Activated T-cell treated with anti-CD3 and anti-CD28 coated beads for 48 hours (primary cell): ENCODE results near the gene AK8.

ENCODE experiments used
- DNase-seq: peaks from one replicate; pipeline ENCODE4 v3.0.0-alpha.2; 2020; ENCODE audit warnings: low read depth

Gene AK8

DNA sequence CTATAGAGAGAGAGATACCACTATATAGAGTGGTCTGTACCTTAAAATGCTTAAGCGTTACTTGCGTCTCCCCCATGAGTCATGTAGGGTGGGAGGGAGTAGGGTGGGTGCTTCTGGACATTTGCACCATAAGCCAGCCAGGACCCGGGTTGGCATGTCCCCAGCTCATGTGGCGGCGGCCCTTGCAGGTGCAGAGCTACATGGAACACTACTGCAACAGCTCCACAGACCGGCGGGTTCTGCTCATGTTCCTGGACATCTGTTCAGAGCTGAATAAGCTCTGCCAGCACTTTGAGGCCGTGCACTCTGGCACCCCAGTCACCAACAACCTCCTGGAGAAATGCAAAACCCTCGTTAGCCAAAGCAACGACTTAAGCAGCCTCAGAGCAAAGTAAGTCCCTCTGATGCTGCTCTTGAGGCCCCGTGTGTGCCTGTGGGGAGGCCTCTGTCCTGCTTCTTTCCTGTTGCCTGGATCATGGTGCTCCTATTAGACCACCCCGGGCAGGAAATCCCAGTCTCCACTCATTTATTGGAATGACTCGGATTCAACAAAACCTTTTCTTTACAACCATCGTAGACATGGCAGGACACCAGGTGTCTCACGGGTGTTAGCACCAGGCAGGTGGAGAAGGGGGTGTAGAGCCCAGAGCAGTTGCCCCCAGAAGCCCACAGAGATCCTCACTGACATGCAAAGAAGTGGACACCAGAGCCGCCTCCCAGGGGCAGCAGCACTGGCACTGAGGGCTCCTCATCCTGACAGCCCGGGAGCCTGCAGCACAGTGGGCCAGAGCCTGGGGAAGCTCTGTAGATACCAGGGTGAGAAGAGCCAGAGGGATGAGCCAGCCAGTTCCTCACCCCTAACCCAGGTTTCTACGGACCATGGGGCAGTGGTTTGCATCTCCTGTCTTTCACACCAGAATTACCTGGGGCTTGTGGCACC lies 9.4 kb upstream of the AK8 start:
- DNase-seq, result no peak

DNA sequence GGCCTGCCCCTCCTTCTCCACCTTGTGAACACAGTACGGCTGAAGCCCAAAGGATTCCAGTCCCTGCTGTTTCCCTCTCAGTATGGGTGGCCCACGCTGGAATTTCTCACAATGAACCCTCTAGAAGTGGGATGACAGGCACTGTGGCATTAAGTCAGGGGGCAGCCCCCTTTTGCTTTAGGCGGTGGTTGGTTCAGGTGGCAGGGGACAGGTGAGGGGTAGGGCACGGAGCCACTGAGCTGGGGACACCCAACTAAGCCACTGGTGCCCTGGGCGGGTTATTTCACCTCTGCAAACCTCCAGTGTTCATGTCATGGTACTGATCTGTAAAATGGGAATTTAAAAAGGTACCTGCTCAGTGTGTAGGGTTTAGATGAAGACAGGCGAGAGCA lies 8.2 kb upstream of the AK8 start:
- DNase-seq, result no peak

DNA sequence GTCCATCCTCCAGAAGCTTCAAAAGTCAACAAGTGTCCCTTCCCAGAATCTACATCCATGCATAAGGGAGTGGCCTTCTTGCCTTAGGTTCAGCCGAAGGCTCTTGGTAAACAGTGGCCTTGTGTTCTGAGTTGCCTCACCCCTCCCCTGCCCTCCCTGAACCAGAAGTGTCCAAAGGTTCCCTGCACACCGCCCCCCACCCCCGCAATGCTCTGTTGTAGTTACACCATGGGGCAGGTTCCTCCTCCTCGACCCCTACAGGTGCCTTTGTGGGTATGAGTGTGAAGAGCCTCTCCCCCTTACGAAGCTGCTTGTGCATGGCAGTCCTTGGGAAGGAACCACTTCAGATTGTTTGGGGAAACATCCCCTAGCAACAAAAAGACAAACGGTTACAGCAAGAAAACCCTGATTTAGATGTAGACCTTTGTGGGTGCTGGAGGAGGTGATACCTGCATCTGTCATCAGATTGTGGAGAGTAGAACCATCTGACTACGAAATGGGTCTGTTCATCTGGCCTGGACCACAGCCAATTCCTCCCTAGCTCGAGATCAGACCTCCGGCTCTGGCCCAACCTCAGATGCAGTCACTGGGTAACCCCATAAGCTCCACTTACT lies 7.7 kb upstream of the AK8 start:
- no peak for DNase-seq

DNA sequence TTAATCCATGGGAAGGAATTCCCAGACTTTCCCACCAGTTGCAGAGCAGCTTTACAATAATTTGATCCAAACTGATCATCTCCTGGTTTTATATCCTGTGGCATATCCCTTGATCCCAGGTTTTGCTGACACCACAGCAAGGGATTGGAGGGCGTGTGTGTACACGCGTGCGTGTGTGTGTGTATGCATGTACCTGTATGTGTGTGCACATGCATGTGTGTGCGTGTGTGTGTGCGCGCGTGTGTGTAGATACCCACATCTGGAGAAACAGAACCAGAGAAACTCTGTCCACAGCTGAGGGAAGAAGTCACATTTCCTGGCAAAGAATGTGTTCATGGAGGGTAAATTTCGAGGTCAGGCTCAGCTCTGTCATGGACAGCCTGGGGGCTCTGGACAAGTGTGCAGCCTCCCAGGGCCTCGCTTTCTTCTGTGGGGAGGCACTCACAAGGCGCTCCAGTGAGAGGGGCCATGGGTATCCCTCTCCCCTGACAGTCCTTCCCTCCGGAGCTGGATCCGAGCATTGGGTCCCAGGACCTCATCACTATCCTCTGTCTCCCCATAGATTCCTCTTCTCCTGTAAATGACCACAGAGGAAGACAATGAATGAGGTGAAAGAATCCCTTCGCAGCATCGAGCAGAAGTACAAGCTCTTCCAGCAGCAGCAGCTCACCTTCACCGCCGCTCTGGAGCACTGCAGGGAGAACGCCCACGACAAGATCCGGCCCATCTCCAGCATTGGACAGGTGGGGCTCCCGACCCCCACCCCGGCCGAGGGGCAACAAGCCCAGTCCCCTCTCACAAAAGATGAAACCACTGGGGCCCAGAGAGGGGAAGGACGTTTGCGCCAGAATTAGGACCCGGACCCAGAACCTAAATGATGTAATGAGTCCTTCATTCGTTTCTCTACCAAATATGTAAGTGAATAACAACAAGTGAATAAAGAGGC lies 5.5 kb upstream of the AK8 start:
- no peak for DNase-seq

DNA sequence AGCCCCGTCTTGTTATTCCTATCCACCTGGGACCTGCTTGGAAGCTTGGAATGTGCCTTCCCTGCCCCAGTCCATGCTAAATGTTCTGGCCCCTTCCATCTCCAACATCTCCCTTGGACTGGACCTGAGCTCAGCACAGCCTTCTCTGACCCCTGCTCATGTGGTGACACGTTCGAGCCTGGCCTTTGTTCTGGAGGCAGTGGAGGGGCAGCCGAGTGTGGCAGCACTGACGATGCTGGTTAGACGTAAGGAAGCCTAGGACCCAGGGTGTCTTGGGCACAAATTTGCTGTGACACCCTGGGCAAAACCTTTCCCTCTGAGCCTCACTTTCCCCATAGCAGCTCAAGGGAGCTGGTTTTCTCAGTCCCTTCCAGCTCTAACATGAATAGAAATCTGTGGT lies 4.5 kb upstream of the AK8 start:
- no peak for DNase-seq

DNA sequence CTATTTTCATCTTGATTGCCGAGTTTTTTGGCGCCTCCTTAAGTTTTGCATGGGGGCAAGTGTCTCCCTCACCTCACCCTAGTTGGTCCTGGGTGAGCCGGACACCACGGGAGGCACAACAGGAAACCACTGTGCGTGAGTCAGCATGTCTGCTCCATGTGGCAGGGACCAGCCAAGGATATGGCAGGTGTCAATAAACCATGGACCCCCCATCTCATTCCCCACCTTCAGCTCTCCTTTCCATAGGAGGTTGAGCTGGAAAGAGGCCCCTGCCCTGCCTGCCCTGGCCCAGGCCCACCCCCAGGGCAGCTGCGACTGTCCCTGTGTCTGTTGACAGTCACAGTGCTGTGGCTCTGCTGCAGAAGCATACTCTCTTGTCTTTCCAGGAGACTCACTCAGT lies 3.7 kb upstream of the AK8 start:
- no peak for DNase-seq

DNA sequence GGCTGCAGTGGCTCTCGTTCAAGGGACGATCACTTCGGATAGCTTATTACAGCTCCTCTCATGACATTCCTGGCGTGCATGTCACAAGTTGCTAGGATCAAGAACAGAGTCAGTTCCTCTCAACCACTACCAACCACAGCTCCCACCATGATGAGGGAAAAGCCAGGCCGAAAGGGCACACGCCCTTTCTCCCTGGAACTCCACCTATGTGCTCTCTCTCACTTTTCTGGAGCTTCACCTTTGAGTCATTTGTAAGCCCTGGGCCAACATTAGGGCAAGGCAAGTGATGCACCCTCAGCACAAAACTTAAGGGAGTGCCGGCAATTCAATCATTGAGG lies 2.2 kb upstream of the AK8 start:
- no peak for DNase-seq

DNA sequence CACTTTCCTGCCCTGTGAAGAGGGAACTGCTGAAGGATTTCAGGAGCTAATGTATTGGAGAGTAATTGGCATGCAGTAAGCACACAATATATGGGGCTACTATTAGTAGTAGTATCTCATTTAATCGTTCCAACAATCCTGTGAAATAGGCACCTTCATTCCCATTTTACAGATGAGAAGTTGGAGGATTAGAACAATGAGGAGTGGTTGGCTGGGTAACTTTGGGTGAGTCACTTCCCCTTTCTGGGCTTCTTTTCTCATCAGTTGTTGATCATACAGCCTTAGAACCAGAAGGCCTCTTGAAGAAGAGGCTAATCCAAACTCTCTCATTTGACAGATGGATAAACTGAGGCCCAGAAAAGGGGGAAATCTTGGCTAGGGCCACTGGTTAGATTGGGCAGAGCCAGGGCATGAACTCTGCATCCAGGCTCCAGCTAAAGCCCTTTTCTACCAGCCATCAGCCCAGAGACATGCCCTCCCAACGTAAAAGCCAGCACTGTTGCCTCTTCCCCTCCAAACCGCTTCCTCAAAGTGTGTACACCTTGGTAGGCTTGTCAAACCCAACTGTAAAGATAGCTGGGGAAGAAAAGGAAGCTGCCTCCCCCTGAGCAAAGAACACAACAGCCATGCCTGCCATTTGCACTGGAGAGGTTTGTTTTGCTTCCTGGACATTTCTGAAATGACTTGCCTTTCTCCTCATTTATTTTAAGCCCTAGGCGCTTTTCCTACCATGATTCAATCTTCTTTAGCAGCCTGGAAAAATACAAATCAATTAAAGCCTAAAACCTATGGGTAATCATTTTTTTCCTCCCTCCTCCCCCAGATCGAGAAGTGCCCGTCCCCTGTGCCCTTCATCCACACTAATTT lies 1.6 kb upstream of the AK8 start:
- DNase-seq, result no peak

DNA sequence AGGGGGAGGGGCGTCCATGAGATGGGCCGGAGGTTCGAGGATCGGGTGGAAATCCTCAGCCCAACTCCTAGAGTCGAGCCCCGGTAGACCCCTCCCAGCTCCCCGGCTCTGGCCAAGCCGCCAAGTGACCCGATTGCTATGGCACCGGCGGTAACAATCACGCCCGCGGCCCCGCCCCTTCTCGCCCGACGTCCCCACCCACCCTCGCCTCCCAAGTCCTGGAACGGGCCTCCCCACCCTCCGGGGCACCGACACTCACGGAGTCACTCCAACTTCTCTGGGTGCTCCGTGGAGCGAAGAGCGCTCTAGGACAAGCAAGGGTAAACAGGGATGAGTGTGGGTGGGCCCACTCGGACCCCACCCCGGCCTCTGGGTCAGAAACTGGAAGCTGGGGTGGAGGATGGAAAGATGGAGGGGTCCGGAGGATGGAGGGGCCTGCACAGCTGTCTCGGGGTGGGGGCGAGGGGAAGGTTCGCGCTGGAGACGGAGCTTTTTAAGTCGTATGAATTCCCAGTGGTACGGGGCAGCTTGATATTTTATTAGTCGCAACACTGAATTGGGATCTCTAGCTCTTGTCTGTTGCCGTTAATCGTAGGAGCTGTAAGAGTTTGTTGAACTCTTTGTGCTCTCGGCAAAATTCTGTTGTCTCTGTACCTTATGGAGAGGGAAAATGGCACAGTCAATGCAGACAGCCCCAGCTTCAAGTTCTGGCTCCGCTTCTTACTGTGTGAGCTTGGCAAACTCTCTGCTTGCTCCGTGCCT lies 792 bp upstream of the AK8 start, which contains the start of gene SPACA9:
TSS of gene SPACA9 (plus strand) at position 204 of the 762 bp plus-strand sequence. CDS start 5,050 bp downstream, outside the sequence.
- DNase-seq, result peak; percentile 20

DNA sequence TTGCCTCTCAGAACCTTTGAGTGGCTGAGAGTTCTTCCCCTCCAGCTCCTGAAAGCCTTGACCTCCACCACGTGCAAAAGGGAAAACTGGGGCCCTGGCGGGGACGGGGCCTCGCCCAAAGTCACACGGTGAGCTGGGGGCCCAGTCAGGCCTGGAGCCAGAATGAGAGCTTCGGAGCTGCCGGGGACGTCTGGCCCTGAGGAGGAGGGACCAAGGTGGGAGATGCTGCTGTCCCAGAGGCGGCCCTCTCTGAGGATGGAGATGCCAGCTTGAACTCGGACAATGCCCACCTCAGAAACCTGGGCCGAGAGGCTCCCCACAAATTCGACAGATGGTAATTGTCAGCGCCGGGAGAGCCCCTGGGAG lies 643 bp downstream of the AK8 start:
- no peak for DNase-seq

DNA sequence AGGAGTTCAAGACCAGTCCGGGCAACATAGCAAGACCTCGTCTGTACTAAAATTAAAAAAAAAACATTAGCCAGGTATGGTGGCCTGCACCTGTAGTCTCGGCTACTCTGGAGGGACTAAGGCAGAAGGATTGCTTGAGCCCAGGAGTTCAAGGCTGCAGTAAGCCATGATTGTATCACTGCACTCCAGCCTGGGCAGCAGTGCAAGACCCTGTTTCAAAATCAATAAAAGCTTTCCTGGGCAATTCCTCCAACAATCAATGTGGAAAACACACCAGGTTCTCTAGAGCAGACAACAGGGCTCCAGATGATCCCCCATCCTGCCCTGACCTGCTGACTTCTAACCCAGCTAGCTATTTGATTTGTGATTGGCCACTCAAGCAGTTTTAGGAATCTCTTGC lies 1.2 kb downstream of the AK8 start:
- DNase-seq, result no peak

DNA sequence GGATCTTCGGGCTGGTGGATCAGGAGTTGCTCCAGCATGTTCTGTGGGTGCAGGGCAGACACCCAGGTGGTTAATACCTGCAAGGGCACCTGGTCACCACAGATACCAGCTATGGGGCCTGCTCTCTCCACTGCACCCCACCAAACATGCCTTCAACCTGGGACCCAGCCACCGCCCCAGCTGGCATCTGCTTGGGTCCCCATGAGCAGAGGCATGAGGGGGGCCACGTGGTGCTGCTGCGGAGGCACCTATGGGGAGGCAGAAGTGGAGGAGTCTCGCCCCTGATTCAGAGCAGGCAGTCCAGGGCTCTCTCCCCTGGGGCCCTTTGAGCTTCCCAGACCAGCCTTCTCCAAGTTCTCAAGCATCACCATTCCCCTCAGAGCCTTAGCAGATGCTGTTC lies 2.9 kb downstream of the AK8 start:
- DNase-seq, result no peak

DNA sequence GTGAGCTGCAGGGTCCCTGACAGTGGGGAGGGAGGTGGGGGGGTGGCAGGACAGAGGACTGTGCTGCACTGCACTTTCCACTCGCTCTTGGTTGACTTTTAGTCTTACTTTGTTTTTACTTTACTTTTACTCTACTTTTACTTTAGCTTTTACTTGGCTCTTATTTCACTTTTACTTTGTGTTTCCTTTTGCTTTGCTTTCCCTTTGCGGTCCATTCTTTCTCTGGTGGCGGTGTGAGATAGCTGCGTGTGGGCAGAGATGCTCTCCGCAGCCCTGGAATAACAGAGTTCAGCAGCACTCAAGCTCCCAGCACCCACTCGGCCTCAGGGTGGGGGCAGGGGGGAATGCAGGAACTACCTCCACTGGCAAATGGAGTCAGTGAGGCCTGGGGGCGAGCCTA lies 4.7 kb downstream of the AK8 start:
- DNase-seq, result no peak

DNA sequence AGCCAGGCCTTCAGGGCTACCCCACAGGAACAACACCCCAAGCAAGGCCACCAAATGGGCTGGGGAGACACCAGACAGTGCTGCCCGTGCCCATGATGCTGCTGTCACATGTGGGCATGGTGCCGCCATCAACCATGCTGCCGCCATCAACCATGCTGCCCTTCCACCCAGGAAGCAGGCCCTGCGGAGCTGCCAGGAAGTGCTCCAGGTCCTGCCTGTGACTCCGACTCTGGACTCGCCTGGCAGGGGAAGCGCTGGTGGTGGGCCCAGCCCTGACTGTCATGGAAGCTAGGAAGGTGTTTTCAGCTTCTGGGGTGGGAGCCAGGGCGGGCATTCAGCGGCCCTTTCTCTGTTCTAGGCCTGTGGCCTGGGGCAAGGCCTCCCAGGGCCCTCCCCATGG lies 8.8 kb downstream of the AK8 start:
- no peak for DNase-seq

DNA sequence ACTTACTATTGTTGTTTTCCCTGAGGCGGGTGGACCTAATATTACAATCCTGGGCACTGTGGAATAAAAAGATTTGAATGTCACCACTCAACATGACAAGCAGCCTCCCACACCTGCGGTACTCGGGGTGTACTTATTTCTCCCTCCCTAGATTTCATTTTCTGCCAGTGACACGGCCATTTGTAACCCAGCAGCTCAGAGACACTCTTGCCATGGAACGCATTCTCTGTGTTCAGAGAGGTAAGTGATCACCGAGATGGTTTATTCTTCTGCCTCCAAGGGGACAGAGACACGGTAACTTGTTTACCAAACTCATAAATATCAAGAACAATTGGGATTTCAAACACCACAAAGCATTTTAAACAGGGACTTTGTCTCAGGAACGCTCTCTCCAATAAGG lies 11.2 kb downstream of the AK8 start:
- no peak for DNase-seq

DNA sequence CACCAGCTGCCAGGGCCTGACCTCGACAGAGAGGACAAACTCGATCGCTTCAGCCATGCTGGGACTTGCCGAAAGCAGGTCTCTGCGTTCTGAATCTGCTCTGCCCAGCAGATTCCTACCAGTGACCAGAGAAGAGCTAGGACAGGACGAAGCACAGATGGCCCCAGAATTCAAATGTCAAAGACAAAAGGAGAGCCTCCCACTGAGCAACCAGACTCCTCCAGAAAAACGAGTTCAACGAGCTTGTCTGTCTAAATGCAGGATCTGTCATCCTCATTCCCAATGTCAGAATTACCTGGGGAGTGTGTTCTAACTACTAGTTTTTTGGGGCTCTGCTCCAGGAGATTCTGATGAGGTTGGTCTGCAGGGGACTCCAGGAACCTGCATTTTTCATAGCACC lies 13.4 kb downstream of the AK8 start:
- DNase-seq, result no peak

DNA sequence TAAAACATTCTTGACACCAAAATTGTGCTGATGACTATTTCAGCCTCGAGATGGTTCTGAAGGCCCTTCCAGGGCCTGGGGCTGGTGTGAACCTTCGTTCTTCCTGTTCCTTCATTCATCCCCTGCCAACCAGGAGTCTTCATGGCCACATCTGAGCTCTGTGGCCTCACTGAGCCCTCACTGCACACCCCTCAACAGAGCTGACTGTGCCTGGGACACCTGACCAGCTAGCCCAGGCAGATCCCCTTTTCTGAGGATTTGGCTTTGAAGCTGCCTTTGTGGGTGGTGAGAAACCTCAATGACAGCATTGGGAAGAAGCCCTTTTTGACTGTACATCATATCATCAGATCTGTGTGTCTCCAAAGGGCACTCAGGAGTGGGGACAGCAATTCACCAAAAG lies 13.8 kb downstream of the AK8 start:
- DNase-seq, result no peak

DNA sequence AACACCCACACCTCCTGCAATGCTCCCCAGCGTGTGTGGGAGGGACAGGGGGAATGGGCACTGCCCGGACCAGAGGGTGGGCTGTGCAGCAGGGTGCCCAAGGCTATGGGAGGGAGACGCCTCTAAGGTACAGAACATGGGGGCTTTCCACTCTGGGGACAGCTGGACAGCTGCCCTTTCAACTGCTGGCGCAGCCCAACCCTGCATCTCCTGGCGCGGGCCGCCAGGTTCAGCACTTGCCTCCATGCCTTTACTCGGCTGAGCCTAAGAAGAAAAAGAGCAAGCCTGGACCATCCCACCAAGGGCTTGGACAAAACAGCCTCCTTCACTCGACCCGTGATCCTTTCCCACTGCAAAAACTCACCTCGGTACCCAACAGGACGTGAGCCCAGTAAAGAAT lies 15.0 kb downstream of the AK8 start:
- no peak for DNase-seq

DNA sequence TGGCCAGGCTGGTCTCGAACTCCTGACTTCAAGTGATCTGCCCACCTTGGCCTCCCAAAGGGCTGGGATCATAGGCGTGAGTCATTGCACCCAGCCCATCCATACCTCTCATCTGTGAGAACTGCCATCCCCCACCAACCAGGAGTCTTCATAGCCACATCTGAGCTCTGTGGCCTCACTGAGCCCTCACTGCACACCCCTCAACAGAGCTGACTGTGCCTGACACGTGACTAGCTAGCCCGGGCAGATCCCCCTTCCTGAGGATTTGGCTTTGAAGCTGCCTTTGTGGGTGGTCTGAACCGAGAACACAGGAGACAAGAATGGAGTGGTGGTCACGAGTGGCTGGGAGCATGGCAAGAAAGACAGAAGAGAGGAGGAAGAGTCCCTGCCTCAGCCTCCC lies 15.6 kb downstream of the AK8 start:
- DNase-seq, result no peak

DNA sequence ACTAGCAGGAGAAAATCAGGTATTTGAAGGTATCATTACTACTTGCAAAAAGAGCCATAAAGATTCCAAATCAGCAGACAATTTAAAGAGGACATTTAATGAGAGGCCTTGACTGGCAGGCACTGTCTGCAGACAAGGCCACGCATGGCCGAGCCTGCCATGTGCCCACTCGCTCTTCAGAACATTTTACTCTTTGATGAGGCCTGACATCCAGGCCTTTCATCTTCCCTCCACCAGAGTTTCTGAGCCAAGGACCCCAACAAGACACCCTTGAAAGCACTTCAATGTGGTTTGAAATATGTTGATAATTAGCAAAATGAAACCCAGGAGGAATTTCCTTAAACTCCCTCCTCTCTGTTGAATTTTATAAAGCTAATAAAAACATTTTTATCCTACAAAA lies 16.4 kb downstream of the AK8 start:
- no peak for DNase-seq

DNA sequence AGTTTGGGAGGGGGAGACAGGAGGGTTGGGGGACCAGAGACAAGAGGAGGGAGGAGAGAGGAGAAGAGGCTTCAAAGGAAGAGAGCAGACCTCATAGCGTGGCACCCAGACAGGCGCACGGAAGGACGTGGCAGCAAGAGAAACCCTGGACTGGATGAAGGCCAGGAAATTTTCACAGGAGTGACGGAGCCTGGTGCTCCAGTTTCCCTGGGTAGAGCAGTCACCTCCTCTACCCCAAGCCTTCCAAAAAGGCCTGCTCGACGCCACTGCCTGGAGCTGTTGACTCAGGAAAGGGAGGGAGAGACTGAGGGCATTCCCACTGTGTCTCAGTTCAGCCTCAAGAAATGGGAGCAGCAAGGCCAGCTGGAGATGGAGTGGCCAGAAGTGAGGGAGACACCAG lies 19.3 kb downstream of the AK8 start:
- no peak for DNase-seq
